H1 (cell line): ENCODE data around the gene SMG9. TPM values are rescaled to one million over a fixed set of nuclear protein-coding genes. Genes with fewer than 3 reads are reported as not detected.

Source experiments
- CTCF ChIA-PET: fragments of 300-600 bp; sonication (Branson Sonifier 250); formaldehyde crosslinking; loops from one replicate; lab custom pipeline; 2021; ENCODE audit not compliant: partially characterized antibody; lab: Charles Lee
- POLR2A ChIA-PET: fragments of 300-600 bp; sonication (Branson Sonifier 250); formaldehyde crosslinking; loops from one replicate; lab custom pipeline; 2021; ENCODE audit warnings: inconsistent platforms; ENCODE audit not compliant: partially characterized antibody; lab: Charles Lee
- DNase-seq, 2 experiments: peaks; one replicate each; pipeline versions ENCODE4 v3.0.0 to v3.0.0-alpha.2; 2010 to 2022; ENCODE audit warnings: low spot score in 2 of 2, low read depth in 1 of 2, mixed read lengths in 1 of 2
- FAIRE-seq: peaks from 2 replicates; lab custom pipeline; 2011; peaks lifted over from hg19 to GRCh38; lab: Jason Lieb, UNC
- H2AFZ ChIP-seq: 2 replicates; pipeline ENCODE4 v1.8.1; 2012; ENCODE audit warnings: low read length, inconsistent platforms
- H2AK5ac ChIP-seq: 2 replicates; pipeline ENCODE4 v1.6.1; 2013; ENCODE audit warnings: low read depth, low read length
- H2BK120ac ChIP-seq: replicated peaks from 2 replicates; pipeline ENCODE3; 2013; ENCODE audit warnings: low read depth, low read length, inconsistent platforms
- H2BK12ac ChIP-seq: 2 replicates; pipeline ENCODE4 v1.6.1; 2013; ENCODE audit warnings: low read depth, low read length
- H2BK15ac ChIP-seq: 2 replicates; pipeline ENCODE4 v1.6.1; 2013; ENCODE audit warnings: low read length
- H2BK20ac ChIP-seq: 2 replicates; pipeline ENCODE4 v1.6.1; 2013; ENCODE audit warnings: low read length
- H2BK5ac ChIP-seq: 2 replicates; pipeline ENCODE4 v1.6.1; 2013; ENCODE audit warnings: low read depth, low read length
- H3K14ac ChIP-seq: 2 replicates; pipeline ENCODE4 v1.6.1; 2013; ENCODE audit warnings: inconsistent platforms; ENCODE audit not compliant: insufficient read length
- H3K18ac ChIP-seq: 2 replicates; pipeline ENCODE4 v1.6.1; 2013; ENCODE audit warnings: low read length; ENCODE audit errors: extremely low read depth
- H3K23ac ChIP-seq: 2 replicates; pipeline ENCODE4 v1.6.1; 2013; ENCODE audit warnings: inconsistent platforms; ENCODE audit not compliant: insufficient read length
- H3K23me2 ChIP-seq: 2 replicates; pipeline ENCODE4 v1.6.1; 2013; ENCODE audit warnings: low read depth, low read length
- H3K27ac ChIP-seq: 2 replicates; pipeline ENCODE4 v1.6.1; 2011; ENCODE audit warnings: low read depth, low read length, inconsistent platforms
- H3K27me3 ChIP-seq, 4 experiments: replicated peaks in 1 of 4; 1 replicate in 1 of 4; 2 replicates in 3 of 4; pipeline versions ENCODE4 v1.6.1 to v1.8.1; 2011 to 2013; ENCODE audit warnings: low read length in 3 of 4, mild to moderate bottlenecking in 3 of 4, inconsistent platforms in 2 of 4, mixed read lengths in 2 of 4, moderate library complexity in 1 of 4; ENCODE audit not compliant: control insufficient read depth in 3 of 4, insufficient read depth in 3 of 4; ENCODE audit errors: extremely low read depth in 1 of 4
- H3K36me3 ChIP-seq, 4 experiments: 2 replicates each; pipeline versions ENCODE4 v1.6.1 to v1.8.1; 2011 to 2013; ENCODE audit warnings: mild to moderate bottlenecking in 4 of 4, low read length in 3 of 4, moderate library complexity in 2 of 4, control low read depth in 1 of 4, inconsistent platforms in 1 of 4; ENCODE audit not compliant: insufficient read depth in 4 of 4, control insufficient read depth in 2 of 4
- H3K4ac ChIP-seq: replicated peaks from 2 replicates; pipeline ENCODE3; 2013; ENCODE audit warnings: low read length, low read depth, mixed read lengths, inconsistent platforms; ENCODE audit not compliant: insufficient read length
- H3K4me1 ChIP-seq, 4 experiments: replicated peaks in 1 of 4; 1 replicate in 1 of 4; 2 replicates in 3 of 4; pipeline versions ENCODE4 v1.6.1 to v1.8.1; 2011 to 2013; ENCODE audit warnings: low read length in 3 of 4, inconsistent platforms in 2 of 4, mixed read lengths in 1 of 4; ENCODE audit not compliant: insufficient read depth in 4 of 4, control insufficient read depth in 3 of 4
- H3K4me2 ChIP-seq, 2 experiments: 2 replicates each; pipeline versions ENCODE4 v1.6.1 to v1.8.1; 2011 to 2013; ENCODE audit warnings: low read depth in 2 of 2, low read length in 2 of 2, control low read depth in 1 of 2, inconsistent platforms in 1 of 2, mild to moderate bottlenecking in 1 of 2; ENCODE audit not compliant: insufficient read depth in 1 of 2
- H3K4me3 ChIP-seq, 4 experiments: fragments of 200-600, 300-600 bp in 1 of 4; sonication (generic), shearing (Covaris generic), sonication (Bioruptor Twin) in 1 of 4; 2 replicates each; pipeline versions ENCODE4 v1.5.1 to v1.8.1; 2011 to 2016; ENCODE audit warnings: low read length in 4 of 4, low read depth in 3 of 4, control low read depth in 2 of 4, inconsistent platforms in 2 of 4, mild to moderate bottlenecking in 2 of 4, mixed read lengths in 1 of 4, moderate library complexity in 1 of 4; ENCODE audit not compliant: insufficient read depth in 2 of 4; ENCODE audit errors: extremely low read depth in 1 of 4
- H3K56ac ChIP-seq: replicated peaks from 2 replicates; pipeline ENCODE3; 2013; ENCODE audit warnings: low read depth, mild to moderate bottlenecking, mixed read lengths, low read length, inconsistent platforms; ENCODE audit not compliant: insufficient read length
- H3K79me1 ChIP-seq: 2 replicates; pipeline ENCODE4 v1.6.1; 2013; ENCODE audit warnings: low read depth, low read length, control low read depth
- H3K79me2 ChIP-seq, 2 experiments: 2 replicates each; pipeline versions ENCODE4 v1.6.1 to v1.8.1; 2012 to 2013; ENCODE audit warnings: low read length in 2 of 2, mild to moderate bottlenecking in 2 of 2, inconsistent platforms in 1 of 2; ENCODE audit not compliant: insufficient read depth in 2 of 2, control insufficient read depth in 1 of 2
- H3K9ac ChIP-seq, 4 experiments: replicated peaks in 1 of 4; 1 replicate in 1 of 4; 2 replicates in 3 of 4; pipeline versions ENCODE4 v1.6.1 to v1.8.1; 2011 to 2013; ENCODE audit warnings: low read depth in 3 of 4, low read length in 3 of 4, control low read depth in 2 of 4, mild to moderate bottlenecking in 2 of 4, moderate library complexity in 2 of 4, inconsistent platforms in 1 of 4; ENCODE audit errors: extremely low read depth in 1 of 4
- H3K9me3 ChIP-seq, 2 experiments: 2 replicates each; pipeline versions ENCODE4 v1.6.1 to v1.8.1; 2012 to 2013; ENCODE audit warnings: mild to moderate bottlenecking in 2 of 2, moderate library complexity in 2 of 2, control low read depth in 1 of 2, inconsistent platforms in 1 of 2, low read depth in 1 of 2, low read length in 1 of 2, mixed read lengths in 1 of 2; ENCODE audit not compliant: insufficient read depth in 2 of 2
- H4K20me1 ChIP-seq, 2 experiments: replicated peaks in 1 of 2; 2 replicates each; pipeline versions ENCODE3 to v1.8.1; 2011 to 2013; ENCODE audit warnings: inconsistent platforms in 2 of 2, low read length in 2 of 2, mild to moderate bottlenecking in 1 of 2; ENCODE audit not compliant: insufficient read depth in 2 of 2, control insufficient read depth in 1 of 2
- H4K5ac ChIP-seq: 2 replicates; pipeline ENCODE4 v1.6.1; 2013; ENCODE audit warnings: low read length, low read depth, mixed read lengths, inconsistent platforms; ENCODE audit not compliant: insufficient read length
- H4K8ac ChIP-seq: 2 replicates; pipeline ENCODE4 v1.8.0; 2013; ENCODE audit warnings: mild to moderate bottlenecking, moderate library complexity, low read length, inconsistent platforms; ENCODE audit not compliant: insufficient read depth; ENCODE audit errors: extremely low read depth
- H4K91ac ChIP-seq: replicated peaks from 2 replicates; pipeline ENCODE3; 2013; ENCODE audit warnings: low read length, mixed read lengths, inconsistent platforms; ENCODE audit not compliant: insufficient read length
- HDAC6 ChIP-seq: IDR thresholded peaks from one replicate; pipeline ENCODE4 v1.7.1; 2012; ENCODE audit warnings: low read depth, mild to moderate bottlenecking, inconsistent platforms, low read length, moderate library complexity
- SUZ12 ChIP-seq: fragments of 200-600 bp; sonication (generic); IDR thresholded peaks from 2 replicates; pipeline ENCODE4 v1.6.1; 2012; ENCODE audit warnings: mild to moderate bottlenecking, inconsistent platforms, low read length, moderate library complexity, mixed read lengths
- WGBS, 2 experiments: shearing (Covaris generic) in 1 of 2; methylation state at CpG; one replicate each; pipeline versions ENCODE4 v1.1.6 to v1.1.7; 2013 to 2015; ENCODE audit warnings: low lambda C conversion rate in 2 of 2, mixed read lengths in 2 of 2, inconsistent platforms in 1 of 2, low coverage in 1 of 2, missing lambda C conversion rate in 1 of 2; ENCODE audit not compliant: insufficient replicate concordance in 2 of 2, insufficient coverage in 1 of 2, insufficient read length in 1 of 2; ENCODE audit errors: extremely low coverage in 1 of 2, missing lambda C conversion rate in 1 of 2; 5-methylcytosine and 5-hydroxymethylcytosine counted together
- polyA plus RNA-seq, 7 experiments: library from polyadenylated mRNA; depleted of rRNA in 3 of 7; stranded (reverse) in 5 of 7; unstranded in 2 of 7; fragments of >200 nt in 5 of 7; fragments of 200-250 nt in 2 of 7; gene quantifications; 1 replicate in 5 of 7; 2 replicates in 1 of 7; 4 replicates in 1 of 7; pipeline versions ENCODE4 v1.2.1 to v1.2.3, GENCODE V29; 2011 to 2013; ENCODE audit warnings: missing spikeins in 2 of 7, mixed read lengths in 2 of 7
- total RNA-seq: library from RNA; stranded (reverse); fragmentation: NEBNext Ultra II Directional; extraction: Animal tissue kit (Norgen Biotek cat#: 25700); gene quantifications from 2 replicates; pipeline ENCODE4 v1.2.1, GENCODE V29; 2021

The SMG9 gene
- total and polyA plus RNA-seq, 2 of the 8 experiments (the other 6 are each of a cell fraction or from before 2014, with no cell fraction given), result 20.4 to 28.7 TPM

DNA sequence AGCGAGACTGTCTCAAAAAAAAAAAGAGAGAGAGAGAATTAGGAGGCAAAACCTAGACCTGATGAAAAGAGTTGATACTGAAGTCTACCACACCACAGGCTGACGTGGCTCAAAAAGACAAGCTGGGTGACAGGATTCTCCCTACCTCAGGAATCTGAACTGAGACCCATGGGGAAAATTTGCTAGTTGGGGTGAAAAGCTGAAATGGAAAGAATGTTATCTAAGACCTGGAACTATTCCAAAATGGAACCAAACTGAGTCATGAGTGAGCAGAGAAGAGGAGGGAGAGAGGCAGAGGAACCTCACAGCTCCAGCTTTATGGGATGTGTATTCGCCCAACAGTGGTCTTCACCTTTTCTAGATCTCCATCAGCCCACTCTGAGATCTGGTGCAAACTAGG is 11.7 kb downstream of the SMG9 start:
- Histone ChIP-seq H3K9me3 (no peaks in the 10 kb centered on the region), H4K91ac (no peak overlapping the region), H3K14ac (no peak overlapping the region), H2BK15ac (no peak overlapping the region), H3K18ac (no peak overlapping the region), H4K20me1 (peaks cover 0 to 1% of the 10 kb centered on the region in 2 experiments), H3K79me2 (no peaks in the 10 kb centered on the region), H3K4me1 (no peaks in the 10 kb centered on the region), H2BK120ac (no peak overlapping the region), H3K23ac (no peak overlapping the region), H3K4ac (no peak overlapping the region), H3K27me3 (no peaks in the 10 kb centered on the region), H3K36me3 (peaks cover 19 to 39% (median 37%) of the 10 kb centered on the region in 4 experiments), H2BK20ac (no peak overlapping the region), H2BK5ac (no peak overlapping the region)
- DNase-seq, result no peak
- 90% methylated on average over 3 of the region's 3 CpGs; no CpG with 5 or more reads in 1 of the 2 experiments for WGBS, 2 experiments
- TF ChIP-seq HDAC6, result no peak
- TF ChIP-seq SUZ12, result no peak
- TF ChIP-seq, all 59 proteins: peak for 0
- Histone ChIP-seq H3K23me2 (no peaks in the 10 kb centered on the region), H3K79me1 (no peaks in the 10 kb centered on the region), H3K4me2 (no peak overlapping the region), H2AFZ (no peak overlapping the region), H3K27ac (no peak overlapping the region), H2BK12ac (no peak overlapping the region), H3K4me3 (no peak overlapping the region), H4K5ac (no peak overlapping the region), H3K56ac (no peak overlapping the region), H4K8ac (no peak overlapping the region), H3K9ac (no peak overlapping the region), H2AK5ac (no peak overlapping the region)
- ChIA-PET CTCF (interaction anchor here (0.7 to 30.4 kb wide), 6 partner anchors 13 to 78 kb away, joined by 3 to 703 read pairs (median 4); partner anchors contain the start of genes KCNN4 and SMG9), POLR2A (interaction anchor here (1.2 to 1.9 kb wide), 3 partner anchors 11 to 26 kb away, joined by 4 read pairs; no protein-coding TSS in a partner anchor)
- FAIRE-seq, result no peak
